Measurements from ENCODE around the gene KAZN.

Gene KAZN

GRCh38 chr1:14910984-14911721 is 312.7 kb downstream of the KAZN start:
- FAIRE-seq (no peak), DNase-seq (ENCODE audit: insufficient read length, low spot score) (no peak)
- no peak for TF ChIP-seq POLR2A (IDR thresholded peaks at IDR 0.05; ENCODE audit: low read depth, low read length)

GRCh38 chr1:14912839-14913481 is 314.5 kb downstream of the KAZN start:
- FAIRE-seq (no peak), DNase-seq (ENCODE audit: insufficient read length, low spot score) (no peak)
- TF ChIP-seq POLR2A (IDR thresholded peaks at IDR 0.05; ENCODE audit: low read depth, low read length) = no peak

- TF ChIP-seq POLR2A (IDR thresholded peaks at IDR 0.05; ENCODE audit: low read depth, low read length) = no peak
- DNase-seq (ENCODE audit: insufficient read length, low spot score) = no peak
- FAIRE-seq = no peak
Measured at GRCh38 chr1:14913482-14914177, 315.1 kb downstream of the KAZN start.

GRCh38 chr1:14914351-14914988 is 316.0 kb downstream of the KAZN start:
- TF ChIP-seq POLR2A (IDR thresholded peaks at IDR 0.05; ENCODE audit: low read depth, low read length) = no peak
- DNase-seq (ENCODE audit: insufficient read length, low spot score) (no peak), FAIRE-seq (no peak)

GRCh38 chr1:14915356-14916054 is 317.0 kb downstream of the KAZN start:
- DNase-seq (ENCODE audit: insufficient read length, low spot score) (peak; percentile 60), FAIRE-seq (peak; percentile 45)
- TF ChIP-seq POLR2A (IDR thresholded peaks at IDR 0.05; ENCODE audit: low read depth, low read length) = no peak

- no peak for TF ChIP-seq POLR2A (IDR thresholded peaks at IDR 0.05; ENCODE audit: low read depth, low read length)
- DNase-seq (ENCODE audit: insufficient read length, low spot score) = no peak
- FAIRE-seq = no peak
Measured at GRCh38 chr1:14919289-14919688, 320.8 kb downstream of the KAZN start.

- FAIRE-seq (no peak), DNase-seq (ENCODE audit: insufficient read length, low spot score) (no peak)
- no peak for TF ChIP-seq POLR2A (IDR thresholded peaks at IDR 0.05; ENCODE audit: low read depth, low read length)
Measured at GRCh38 chr1:14919751-14920150, 321.3 kb downstream of the KAZN start.

GRCh38 chr1:14921057-14921456 is 322.6 kb downstream of the KAZN start:
- TF ChIP-seq POLR2A (IDR thresholded peaks at IDR 0.05; ENCODE audit: low read depth, low read length) = no peak
- DNase-seq (ENCODE audit: insufficient read length, low spot score) (no peak), FAIRE-seq (no peak)

- FAIRE-seq (no peak), DNase-seq (ENCODE audit: insufficient read length, low spot score) (no peak)
- TF ChIP-seq POLR2A (IDR thresholded peaks at IDR 0.05; ENCODE audit: low read depth, low read length) = no peak
Measured at GRCh38 chr1:14922942-14923726, 324.6 kb downstream of the KAZN start.

GRCh38 chr1:14923727-14924452 is 325.4 kb downstream of the KAZN start:
- peak; percentile 86 for DNase-seq (ENCODE audit: insufficient read length, low spot score)
- 0 out of 2 replicates have a peak, but pooled peaks have one; percentile 42 for TF ChIP-seq POLR2A (IDR thresholded peaks at IDR 0.05; ENCODE audit: low read depth, low read length)
- FAIRE-seq = no peak

- DNase-seq (ENCODE audit: insufficient read length, low spot score) (peak; percentile 41), FAIRE-seq (no peak)
- no peak for TF ChIP-seq POLR2A (IDR thresholded peaks at IDR 0.05; ENCODE audit: low read depth, low read length)
Measured at GRCh38 chr1:14924455-14925331, 326.2 kb downstream of the KAZN start.

All from H54 (cell line).